ENCODE results near the gene RBSN.

RBSN gene

DNA sequence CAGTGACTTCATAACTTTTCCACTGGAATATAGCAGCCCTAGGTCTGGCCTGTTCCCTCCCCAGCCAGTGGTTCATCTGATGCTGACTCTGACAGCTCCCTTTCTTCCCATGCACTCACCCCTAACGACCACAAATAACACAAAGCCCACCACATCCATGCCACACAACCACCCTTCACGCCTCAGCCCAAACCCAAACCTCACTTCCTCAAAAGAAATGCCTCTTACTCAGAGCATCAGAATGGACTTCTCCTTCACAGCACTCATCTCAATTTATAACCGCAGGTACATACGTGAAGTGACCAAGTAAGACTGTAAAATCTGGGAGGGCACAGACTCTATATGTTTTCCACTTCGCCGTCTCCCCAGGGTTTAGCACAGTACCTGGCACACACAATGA, 1.1 kb downstream of the RBSN start:
- DNase-seq: peak; percentile 19

DNA sequence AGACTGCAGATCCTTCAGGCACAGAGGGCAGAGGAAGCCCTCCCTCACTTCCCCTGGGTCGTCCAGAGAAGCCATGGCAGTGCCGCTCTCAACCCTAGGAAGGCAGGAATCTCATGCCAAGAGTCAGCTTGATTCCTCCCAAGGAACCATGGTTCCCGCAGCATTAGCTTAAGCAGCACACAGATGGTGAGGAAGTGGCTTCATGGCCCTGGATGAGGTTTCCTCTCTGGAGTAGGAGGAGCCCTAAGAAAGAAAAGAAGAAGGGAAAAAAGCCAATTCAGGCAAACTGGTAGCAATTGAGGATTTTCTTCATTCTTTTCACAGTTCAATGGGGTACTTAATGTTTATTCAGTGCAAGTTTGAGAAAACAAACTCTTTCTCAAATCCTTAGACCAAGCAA, 2.9 kb downstream of the RBSN start:
- DNase-seq: no peak

DNA sequence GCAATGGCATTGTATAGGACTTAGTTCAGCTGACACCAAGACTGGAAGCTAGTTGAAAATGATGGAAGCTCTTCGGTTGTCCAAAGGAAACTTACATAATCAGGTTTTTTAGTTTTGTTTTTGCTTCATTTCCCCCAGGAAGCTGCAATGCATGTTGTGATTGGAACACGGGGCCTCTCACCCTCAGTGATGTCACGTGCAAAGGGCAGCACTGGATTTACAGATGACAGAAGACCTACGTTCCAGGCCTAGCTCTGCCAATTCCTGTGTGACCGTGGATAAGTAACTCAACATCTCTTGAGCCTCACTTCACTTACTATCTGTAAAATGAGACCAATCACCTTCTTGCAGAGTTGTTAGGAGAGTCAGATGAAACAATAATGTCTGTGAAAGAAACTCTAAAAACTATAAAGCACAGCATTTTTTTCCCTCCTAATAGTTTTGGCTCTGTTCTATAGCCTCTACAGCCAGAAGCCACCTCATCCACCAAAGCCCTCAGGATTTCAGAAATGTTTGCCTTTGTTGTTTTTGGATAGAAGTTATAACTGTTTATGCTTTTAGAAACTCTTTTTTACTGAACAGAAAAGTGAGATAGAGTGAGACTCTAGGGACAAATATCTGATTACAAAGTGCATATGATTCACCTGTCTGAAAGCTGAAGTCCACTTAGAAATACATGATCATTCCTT, 4.6 kb downstream of the RBSN start:
- no peak for DNase-seq

DNA sequence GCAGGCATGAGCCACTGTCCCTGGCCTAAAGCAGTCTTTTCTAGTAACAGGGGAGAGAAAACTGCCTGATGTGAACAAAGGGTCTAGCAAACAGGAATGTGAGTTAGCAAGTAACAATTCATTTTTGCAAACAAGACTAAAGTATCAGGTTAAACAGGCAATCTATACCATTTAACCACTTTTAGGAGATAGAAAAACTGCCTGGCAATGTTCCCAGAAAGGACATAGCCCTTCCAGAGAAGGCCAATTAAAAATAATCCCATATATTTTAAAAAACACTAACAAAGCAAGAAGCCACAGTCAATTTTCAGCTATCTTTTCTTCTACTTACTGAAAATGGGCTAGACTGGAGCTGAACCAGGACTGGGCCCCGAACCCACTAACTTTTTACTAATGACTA, 6.3 kb downstream of the RBSN start:
- no peak for DNase-seq

DNA sequence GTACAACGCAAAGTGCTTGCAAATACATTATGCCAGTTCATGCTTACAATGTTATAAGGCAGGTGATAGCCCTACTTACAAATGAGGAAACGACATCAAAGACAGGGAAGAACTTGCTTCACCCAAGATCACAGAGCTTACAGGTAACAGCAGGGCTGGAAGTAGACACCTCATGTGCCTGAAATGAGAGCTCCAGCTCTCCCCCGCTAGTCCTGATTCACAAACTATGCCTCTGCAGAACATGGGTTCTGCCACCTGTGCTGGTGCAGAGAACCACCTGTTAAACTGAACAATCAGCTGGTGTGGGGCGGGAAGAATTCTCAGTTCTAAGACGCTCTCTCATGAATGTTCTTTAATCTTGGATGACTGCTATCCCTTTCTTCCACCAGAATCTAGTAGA, 7.4 kb downstream of the RBSN start:
- no peak for DNase-seq

DNA sequence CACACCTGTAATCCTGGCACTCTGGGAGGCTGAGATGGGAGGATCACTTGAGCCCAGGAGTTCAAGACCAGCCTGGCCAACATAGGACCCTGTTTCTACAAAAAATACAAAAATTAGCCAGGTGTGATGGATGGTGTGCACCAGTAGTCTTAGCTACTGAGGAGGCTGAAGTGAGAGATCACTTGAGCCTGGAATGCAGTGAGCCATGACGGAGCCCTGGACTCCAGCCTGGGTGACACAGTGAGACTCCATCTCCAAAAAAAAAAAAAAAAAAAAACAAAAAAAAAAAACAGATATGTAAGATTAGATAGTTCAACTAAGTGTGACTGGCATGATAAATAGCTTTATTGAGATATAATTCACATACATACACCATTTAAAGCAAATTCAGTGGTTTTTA, 9.7 kb downstream of the RBSN start:
- DNase-seq: no peak

DNA sequence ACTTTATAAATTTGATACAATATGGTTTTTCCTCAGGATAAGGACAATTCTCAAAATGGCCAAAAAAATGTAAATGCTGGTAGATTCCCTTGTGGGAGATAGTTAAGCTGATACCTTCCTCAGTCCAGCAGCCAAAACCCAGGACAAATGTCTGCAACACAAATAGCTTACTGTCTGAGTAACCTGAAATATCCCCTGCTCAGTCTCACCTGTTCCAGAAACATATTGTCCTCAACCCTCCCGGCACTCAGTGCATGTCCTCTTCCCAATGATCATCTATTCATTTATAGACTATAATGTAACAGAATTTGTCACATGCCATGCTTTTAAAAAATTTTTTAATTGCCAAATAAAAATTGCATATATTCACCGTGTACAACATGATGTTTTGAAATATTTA, 12.2 kb downstream of the RBSN start:
- DNase-seq: no peak

DNA sequence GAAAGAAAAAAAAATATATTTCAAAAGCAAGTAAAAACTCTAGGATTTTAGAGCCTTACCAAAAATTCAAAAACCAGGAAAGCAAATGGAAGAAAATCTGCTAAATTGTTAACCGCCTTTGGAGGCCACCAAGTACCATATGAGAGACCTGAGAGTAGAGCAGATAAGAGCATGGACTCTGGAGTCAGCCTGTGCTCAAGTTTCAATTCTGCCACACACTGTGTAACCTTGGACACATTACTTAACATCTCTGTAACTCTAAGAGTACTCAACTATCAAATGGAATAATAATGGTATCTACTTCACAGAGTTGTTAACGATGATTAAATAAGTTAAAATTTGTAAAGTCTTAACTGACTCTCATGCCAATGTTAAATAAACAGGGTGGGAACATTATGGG, 12.7 kb downstream of the RBSN start:
- no peak for DNase-seq

DNA sequence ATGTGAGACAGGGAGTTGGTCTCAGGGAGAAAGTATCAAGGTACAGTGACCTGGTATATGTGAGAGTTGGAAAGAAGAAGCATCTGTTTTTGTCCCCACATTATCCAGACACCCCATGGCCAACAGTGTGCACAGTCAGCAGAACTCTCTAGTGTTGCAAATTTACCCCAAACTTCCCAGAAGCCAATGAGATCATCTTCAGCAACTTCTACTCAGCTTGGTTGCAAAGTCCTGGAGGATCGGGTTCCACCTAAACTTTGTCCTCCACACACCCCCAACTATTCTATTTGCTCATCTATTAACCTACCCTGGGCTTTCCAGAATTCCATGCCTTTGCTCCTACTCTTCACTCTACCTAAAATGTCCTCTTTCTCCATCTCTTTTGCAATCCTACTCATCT, 15.7 kb downstream of the RBSN start:
- no peak for DNase-seq

DNA sequence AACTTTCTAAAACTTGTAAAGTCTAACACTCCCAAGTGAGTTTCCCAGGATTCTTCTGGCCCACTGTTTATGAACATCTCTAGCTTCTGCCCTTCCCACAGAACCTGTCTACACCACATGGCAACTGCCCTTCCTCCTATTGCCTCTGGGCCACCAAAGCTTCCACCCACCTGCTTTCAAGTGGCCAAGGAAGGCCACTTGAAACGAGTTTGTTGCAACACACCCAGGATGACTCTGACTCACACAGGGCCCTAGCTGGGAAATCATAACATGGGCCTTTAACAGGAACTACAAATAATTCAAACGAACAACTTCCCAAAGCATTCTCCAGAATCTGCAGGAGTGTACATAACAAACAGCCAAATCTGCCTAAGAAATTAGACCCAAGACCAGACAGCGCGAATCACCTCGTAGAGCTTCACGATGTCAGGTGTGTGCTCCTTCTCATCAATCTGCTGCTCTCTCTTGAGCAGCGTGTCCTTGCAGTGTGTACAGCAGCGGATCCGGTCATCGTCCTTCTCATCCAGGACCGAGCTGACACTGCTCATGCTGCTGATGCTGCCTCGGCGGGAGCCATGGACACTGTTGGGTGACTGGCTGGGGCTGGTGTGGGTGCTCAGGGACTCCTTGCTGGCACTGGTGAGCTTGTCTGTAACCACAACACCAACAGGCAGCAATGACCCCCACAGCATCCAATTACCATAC, 16.8 kb downstream of the RBSN start:
- no peak for DNase-seq

DNA sequence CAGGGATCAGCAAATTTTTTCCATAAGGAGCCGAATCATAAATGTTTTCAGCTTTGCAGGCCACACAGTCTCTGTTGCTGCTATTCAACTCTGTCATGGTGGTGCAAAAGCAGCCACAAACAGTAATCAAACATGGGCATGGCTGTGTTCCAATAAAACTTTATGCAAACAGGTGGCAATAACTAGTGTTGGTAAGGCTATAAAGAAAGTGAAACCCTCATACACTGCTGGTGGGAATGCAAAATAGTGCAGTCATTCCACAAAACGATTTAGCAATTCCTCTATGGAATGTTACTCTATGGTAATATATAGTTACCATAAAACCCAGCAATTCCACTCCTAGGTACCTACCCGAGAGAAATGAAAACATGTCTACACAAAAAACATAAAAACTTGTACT, 19.9 kb downstream of the RBSN start:
- DNase-seq: no peak

DNA sequence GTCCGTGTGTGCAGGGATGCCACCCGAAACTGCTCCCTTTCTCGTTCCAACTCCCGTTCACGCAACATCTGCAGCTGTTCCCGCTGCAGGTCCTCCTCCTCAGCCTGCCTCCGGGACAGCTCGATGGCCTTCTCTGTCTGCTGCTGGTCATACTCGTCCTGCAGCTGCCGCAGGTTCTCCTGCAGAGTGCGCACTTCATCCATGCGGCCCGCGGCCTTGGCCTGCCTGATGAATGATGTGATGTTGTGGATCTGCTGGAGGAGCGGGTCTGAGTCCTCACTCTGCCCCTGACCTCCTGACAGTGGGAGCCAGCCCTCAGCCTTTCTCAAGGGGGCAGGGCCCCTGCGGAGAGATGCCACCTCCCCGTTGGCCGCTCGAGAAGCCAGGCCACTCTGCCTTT, 24.4 kb downstream of the RBSN start:
- DNase-seq: no peak

DNA sequence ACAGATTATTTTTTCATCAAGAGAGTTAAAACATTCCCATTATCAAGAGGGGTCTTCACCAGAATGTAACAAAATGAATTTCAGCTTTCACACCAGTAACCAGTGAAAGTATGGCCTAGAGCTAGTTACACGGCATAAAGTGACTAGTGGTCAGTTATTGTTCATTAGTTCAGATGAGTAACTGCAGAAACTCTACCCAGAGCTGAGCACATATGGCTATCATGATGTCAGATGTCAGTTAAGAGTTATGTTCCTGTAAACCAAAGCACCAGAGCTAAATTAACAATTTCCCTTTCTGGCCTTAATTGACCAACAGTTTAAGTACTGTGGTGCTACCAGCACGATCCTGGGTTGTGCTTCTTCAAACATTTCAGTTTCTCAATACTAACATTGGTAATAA, 27.2 kb downstream of the RBSN start:
- no peak for DNase-seq

DNA sequence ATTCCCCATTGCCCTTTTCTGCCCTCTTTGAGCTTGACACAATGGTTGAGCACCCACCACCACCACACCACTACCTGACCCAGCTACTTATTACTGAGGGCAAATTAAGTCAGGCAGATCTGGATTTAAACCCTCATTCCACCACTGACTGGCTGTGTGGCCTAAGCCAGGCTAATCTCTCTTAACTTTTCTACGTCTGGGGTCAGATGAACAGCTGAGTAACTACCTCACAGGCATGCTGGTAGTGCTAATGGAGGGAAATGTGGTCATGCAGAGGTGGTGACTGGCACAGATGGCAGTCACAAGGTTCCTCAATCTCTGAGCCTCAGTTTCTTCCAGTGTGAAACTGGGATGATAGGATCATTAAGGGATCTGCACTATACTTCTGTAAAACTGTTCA, 29.5 kb downstream of the RBSN start:
- DNase-seq: no peak

DNA sequence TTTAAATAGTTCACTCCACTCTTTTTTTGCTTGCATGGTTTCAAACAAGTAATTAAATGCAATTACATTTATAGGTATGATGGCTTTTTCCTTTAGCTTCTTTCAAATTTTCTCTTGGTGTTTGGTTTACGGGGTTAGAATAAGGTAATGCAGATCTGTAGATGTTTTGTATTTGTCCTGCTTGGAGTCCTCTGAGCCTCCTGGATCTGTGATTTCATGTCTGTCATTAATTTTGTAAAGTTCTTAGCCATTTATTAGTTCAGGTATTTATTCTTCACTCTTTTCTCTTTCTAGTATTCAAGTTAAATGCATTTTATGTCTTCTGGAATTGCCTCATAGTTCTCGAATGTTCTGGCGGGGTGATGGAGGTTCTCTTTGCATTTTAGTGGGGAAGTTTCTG, 32.5 kb downstream of the RBSN start:
- no peak for DNase-seq

DNA sequence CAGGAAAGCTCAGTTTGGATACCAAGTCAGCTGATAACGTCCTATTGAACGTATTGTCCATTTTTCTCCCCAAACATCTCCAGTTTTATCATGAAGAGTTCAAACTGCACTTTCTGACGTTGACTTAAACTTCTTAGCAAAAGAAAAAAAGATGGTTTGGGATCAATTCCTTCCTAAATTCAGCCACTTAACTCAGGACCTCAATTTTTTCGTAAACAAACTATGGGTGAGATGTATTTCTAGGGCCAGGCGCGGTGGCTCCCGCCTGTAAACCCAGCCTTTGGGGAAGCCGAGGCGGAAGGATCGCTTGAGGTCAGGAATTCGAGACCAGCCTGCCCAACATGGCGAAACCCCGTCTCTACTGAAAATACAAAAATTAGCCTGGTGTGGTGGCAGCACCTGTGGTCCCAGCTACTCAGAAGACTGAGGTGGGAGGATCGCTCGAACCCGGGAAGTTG, 33.4 kb downstream of the RBSN start:
- no peak for DNase-seq

DNA sequence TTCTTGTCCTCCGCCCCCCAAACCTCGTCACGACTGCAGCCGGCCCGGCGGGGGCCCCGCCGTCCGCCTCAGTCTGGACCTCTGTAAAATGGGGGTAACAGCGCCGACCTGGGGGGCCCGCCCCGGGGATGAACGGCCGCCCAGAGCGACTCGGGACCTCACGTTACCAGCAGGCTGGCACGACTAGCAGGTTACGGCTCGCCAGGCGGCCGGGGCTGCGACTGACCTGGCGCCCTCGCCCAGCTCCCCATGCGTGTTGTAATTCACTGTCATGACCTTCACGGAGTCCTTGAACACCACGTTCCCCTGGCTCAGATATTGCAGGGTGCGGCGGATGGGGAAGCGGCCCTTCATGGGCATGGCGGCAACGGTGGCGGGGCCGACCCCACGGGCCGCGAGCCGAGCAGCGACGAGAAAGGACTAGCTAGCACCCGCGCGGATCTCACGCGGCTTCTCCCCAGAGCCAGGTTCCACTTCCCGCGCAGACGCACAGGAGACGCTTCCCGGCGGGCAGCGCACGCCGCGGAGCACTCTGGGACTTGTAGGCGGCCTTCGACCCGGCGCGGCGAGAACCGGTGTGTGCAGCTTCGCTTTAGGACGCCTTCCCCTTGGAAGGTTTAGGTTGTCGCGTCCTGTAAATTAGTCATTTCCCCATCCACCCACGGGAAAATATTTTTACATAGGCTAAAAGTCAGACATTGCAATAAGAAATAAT, 34.0 kb downstream of the RBSN start, which contains the start of gene MRPS25:
TSS of gene MRPS25 (minus strand) at position 481 of the 715 bp plus-strand sequence. CDS start at position 360, 121 bp downstream.
- DNase-seq: peak; percentile 87

DNA sequence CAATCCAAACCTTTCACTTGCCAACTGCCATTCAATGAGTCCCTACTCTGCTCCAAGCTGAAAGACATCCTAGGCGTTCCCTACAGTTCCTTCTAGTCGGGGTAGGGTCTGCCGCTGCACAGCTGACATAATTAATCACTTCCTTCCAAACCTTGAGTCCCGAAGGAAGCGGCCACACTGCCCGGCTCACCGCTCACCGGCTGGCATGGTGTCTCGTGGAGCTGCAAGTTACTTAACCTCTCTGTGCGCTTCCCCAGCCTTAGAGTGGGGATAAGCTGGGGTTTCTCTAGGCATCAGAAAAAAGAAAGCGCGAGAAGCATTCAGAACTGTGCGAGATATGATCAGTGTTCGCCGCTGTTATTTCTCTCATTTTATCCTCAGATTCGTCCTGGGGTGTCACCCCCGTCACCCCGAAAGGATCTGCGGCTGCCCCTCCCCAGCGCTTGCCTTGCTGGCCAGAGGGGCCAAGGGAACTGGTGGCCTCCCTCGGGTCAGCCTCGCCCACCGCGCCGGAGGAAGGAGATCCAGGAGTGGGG, 34.6 kb downstream of the RBSN start:
- no peak for DNase-seq

DNA sequence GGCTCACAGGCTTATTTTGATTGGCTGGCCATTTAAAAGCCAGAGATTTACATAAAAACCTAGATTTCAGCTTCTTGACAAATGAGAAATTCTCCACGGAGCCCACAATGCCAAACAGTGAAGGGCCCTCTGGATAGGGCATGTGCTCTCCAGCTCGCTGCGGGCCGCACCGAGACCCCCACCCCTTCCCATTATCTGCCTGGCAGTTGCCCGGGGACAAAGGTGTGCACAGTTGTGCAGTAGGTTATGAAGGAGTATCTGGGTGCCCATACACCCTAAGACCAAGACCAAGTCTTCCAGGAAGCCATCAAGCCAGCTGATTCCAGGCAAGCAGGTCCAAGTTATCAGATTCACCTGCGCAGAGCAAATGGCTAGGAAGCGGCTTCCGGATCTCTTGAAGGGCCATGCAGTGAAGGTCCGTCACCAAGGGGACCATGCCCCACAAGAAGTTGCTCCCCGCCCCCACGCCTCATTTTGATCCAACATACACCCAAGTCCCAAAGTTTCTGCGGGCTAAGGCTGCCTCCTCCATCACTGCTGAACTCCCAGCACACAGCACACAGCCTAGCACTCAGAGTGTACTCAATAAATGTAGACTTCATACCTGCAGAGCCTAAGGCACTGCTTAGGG, 35.2 kb downstream of the RBSN start:
- no peak for DNase-seq

DNA sequence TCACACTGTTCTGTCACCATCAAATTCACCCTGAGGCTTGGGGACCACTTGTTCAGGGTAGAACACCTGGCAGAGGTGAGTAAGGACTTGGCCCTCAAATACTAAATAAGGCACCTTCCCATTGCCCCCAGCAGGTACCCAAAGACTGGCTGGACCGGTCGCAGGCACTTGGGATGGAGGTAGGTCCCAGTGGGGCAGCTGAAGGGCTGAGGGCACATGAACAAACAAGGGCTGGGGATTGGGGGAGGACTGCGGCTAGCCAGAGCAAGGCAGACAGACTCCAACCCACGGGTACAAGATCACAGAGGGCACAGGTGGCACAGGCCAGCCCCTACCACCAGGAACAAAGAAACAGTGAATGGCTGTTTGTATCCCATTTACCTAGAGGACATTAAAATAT, 35.7 kb downstream of the RBSN start:
- DNase-seq: no peak

DNA sequence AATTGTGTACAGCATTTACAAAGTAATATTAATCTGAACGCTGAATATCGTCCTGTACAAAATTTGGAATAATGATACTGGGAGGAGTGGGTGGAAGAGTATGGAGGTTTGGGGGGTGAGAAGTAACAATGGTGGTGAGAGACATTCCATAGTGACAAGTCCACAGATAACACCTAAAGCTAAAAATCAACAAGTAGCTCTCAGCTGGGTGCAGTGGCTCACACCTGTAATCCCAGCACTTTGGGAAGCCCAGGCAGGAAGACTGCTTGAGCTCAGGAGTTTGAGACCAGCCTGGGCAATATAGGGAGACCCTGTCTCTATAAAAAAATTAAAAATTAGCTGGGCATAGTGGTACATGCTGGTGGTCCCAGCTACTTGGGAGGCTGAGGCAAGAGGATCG, 38.9 kb downstream of the RBSN start:
- no peak for DNase-seq

DNA sequence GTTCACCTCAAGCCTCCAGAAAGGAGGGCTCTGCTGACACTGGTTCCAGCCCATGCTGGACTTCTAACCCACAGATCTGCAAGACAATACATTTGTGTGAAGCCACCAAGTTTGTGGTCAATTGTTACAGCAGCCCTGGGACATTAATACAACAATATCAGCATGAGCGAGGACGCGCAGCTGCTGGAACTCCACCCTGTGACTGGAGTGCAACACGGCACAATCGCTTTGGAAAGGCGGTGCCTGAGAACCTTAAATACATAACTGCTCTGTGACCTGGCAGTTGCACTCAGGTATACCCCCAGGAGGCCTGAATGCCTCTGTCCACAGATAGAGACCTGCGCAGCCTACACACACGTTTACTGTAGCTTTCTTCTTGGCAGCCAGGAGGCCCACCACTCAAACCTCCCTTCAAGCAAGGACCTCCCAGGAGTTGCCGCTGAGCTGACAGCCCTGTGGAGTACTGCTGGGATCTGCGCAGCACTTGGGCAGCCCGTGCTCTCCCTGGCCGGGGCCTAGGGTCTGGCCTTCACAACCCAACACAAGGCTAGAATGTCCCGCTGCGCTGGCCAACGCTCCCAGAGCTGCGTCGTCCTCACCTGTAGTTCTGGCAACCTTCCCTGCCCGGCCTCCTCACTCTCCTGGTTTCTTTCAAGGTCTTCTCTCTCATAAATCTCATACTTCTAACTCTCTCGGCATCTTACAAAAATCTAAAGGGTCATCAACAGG, 42.1 kb downstream of the RBSN start:
- DNase-seq: no peak

Data from activated CD8-positive, alpha-beta memory T cell treated with anti-CD3 and anti-CD28 coated beads, Interleukin-2, amount 50 U/mL, for 4 hours (primary cell).